HG03159 (cell line): ENCODE measurements around the gene ZBTB25.

ENCODE experiments used
- ATAC-seq: cut with Tn5 transposase; IDR thresholded peaks from one replicate; pipeline ENCODE4 v1.9.1; 2021; ENCODE audit warnings: mild to moderate bottlenecking, moderate library complexity; ENCODE audit not compliant: unreplicated experiment

Gene ZBTB25

GRCh38 chr14:64516969-64517368 lies 13.3 kb upstream of the ZBTB25 start:
- ATAC-seq: no peak

- no peak for ATAC-seq
Measured at GRCh38 chr14:64515053-64515452, 11.4 kb upstream of the ZBTB25 start.

GRCh38 chr14:64513271-64513670 lies 9.6 kb upstream of the ZBTB25 start:
- ATAC-seq: no peak

- no peak for ATAC-seq
Measured at GRCh38 chr14:64510825-64511671, 7.4 kb upstream of the ZBTB25 start.

- ATAC-seq: no peak
Measured at GRCh38 chr14:64509036-64509435, 5.4 kb upstream of the ZBTB25 start.

GRCh38 chr14:64508215-64508776 lies 4.7 kb upstream of the ZBTB25 start:
- ATAC-seq: no peak

GRCh38 chr14:64507376-64508156 lies 3.9 kb upstream of the ZBTB25 start:
- ATAC-seq: no peak

GRCh38 chr14:64506721-64507120 lies 3.1 kb upstream of the ZBTB25 start:
- ATAC-seq: no peak

- peak; percentile 22 for ATAC-seq
Measured at GRCh38 chr14:64504897-64505794, 1.5 kb upstream of the ZBTB25 start.

- ATAC-seq: peak; percentile 31
Measured at GRCh38 chr14:64504310-64504896, 765 bp upstream of the ZBTB25 start, which contains the start of gene ZBTB1. ZBTB1 (plus strand) TSS chr14:64504770; CDS start chr14:64521505, 16,735 bp downstream.

GRCh38 chr14:64502887-64503433 lies 678 bp downstream of the ZBTB25 start:
- ATAC-seq: no peak

- ATAC-seq: no peak
Measured at GRCh38 chr14:64502456-64502855, 1.2 kb downstream of the ZBTB25 start.

- no peak for ATAC-seq
Measured at GRCh38 chr14:64501411-64502171, 2.0 kb downstream of the ZBTB25 start.

- ATAC-seq: no peak
Measured at GRCh38 chr14:64500088-64500487, 3.5 kb downstream of the ZBTB25 start.

- no peak for ATAC-seq
Measured at GRCh38 chr14:64496764-64497163, 6.9 kb downstream of the ZBTB25 start.

- no peak for ATAC-seq
Measured at GRCh38 chr14:64495252-64495651, 8.4 kb downstream of the ZBTB25 start.

GRCh38 chr14:64493455-64493854 lies 10.2 kb downstream of the ZBTB25 start:
- no peak for ATAC-seq

GRCh38 chr14:64491637-64492036 lies 12.0 kb downstream of the ZBTB25 start:
- no peak for ATAC-seq

- no peak for ATAC-seq
Measured at GRCh38 chr14:64488590-64489099, 15.0 kb downstream of the ZBTB25 start.
